CD4-positive, alpha-beta T cell (primary cell): ENCODE data around the gene CFAP54. TPM values are rescaled to one million over a fixed set of nuclear protein-coding genes. Genes with fewer than 3 reads are reported as not detected.
A peak's percentile ranks its signal among the peaks of the same experiment; 100 is the strongest.

Experiments used
- ATAC-seq: fragments of 200-7000 bp; cut with Tn5 transposase; one replicate; pipeline ENCODE4 v1.10.0; 2022; ENCODE audit warnings: mild to moderate bottlenecking; ENCODE audit not compliant: poor library complexity
- CTCF ChIA-PET: fragments of 350-600 bp; sonication (Branson Sonifier 250); formaldehyde crosslinking; loops from one replicate; lab custom pipeline; 2021; ENCODE audit warnings: antibody characterized with exemption, inconsistent platforms; lab: Charles Lee
- POLR2A ChIA-PET: fragments of 350-600 bp; sonication (Branson Sonifier 250); formaldehyde crosslinking; loops from one replicate; lab custom pipeline; 2021; ENCODE audit warnings: antibody characterized with exemption, inconsistent platforms; lab: Charles Lee
- DNase-seq, 14 experiments: peaks; one replicate each; pipeline ENCODE4 v3.0.0-alpha.2; 2013 to 2020; ENCODE audit warnings: mixed read lengths in 2 of 14
- H3K27ac ChIP-seq, 2 donors: one replicate each; pipeline versions ENCODE4 v1.5.1 to v1.7.0; 2013; ENCODE audit warnings: low read length in 2 of 2, low read depth in 1 of 2, mild to moderate bottlenecking in 1 of 2
- H3K27me3 ChIP-seq, 2 experiments: 1 replicate in 1 of 2; 2 replicates in 1 of 2; pipeline versions ENCODE4 v1.6.1 to v1.7.0; 2013; ENCODE audit warnings: low read length in 2 of 2, control low read depth in 1 of 2, mild to moderate bottlenecking in 1 of 2, moderate library complexity in 1 of 2; ENCODE audit not compliant: insufficient read depth in 2 of 2, control insufficient read depth in 1 of 2
- H3K36me3 ChIP-seq: one replicate; pipeline ENCODE4 v1.6.1; 2013; ENCODE audit warnings: low read length, control low read depth; ENCODE audit not compliant: insufficient read depth
- H3K4me1 ChIP-seq: one replicate; pipeline ENCODE4 v1.6.1; 2013; ENCODE audit warnings: low read length, control low read depth; ENCODE audit not compliant: insufficient read depth
- H3K4me3 ChIP-seq: one replicate; pipeline ENCODE4 v1.5.1; 2013; ENCODE audit warnings: mild to moderate bottlenecking, low read length, moderate library complexity
- H3K9me3 ChIP-seq, 2 experiments: 1 replicate in 1 of 2; 2 replicates in 1 of 2; pipeline versions ENCODE4 v1.6.1 to v1.7.0; 2013; ENCODE audit warnings: low read length in 2 of 2, mild to moderate bottlenecking in 2 of 2, control low read depth in 1 of 2, moderate library complexity in 1 of 2; ENCODE audit not compliant: control insufficient read depth in 1 of 2, insufficient read depth in 1 of 2
- H3K27ac Mint-ChIP-seq: one replicate; pipeline ENCODE4 v1.8.0; 2020; ENCODE audit warnings: mixed read lengths
- H3K27me3 Mint-ChIP-seq: one replicate; pipeline ENCODE4 v1.8.0; 2021; ENCODE audit warnings: mixed read lengths
- H3K36me3 Mint-ChIP-seq: one replicate; pipeline ENCODE4 v1.8.0; 2021; ENCODE audit warnings: low read depth, mixed read lengths
- H3K4me1 Mint-ChIP-seq: one replicate; pipeline ENCODE4 v1.8.0; 2021; ENCODE audit warnings: low read depth, mixed read lengths
- H3K4me3 Mint-ChIP-seq: one replicate; pipeline ENCODE4 v1.8.0; 2020; ENCODE audit warnings: mild to moderate bottlenecking, mixed read lengths
- H3K9me3 Mint-ChIP-seq: one replicate; pipeline ENCODE4 v1.8.0; 2020; ENCODE audit warnings: mixed read lengths
- intact Hi-C, 2 experiments: fragments of 100-400 bp; cut with DNase I in 1 of 2; cut with micrococcal nuclease in 1 of 2; formaldehyde crosslinking; loops; one replicate each; pipeline versions ENCODE4 v1.15.1 to v1.9.0; 2023 to 2025; cut with DNase I, micrococcal nuclease
- total RNA-seq, 174 experiments: library from RNA in 2 of 174; stranded (reverse) in 2 of 174; gene quantifications; one replicate each; pipeline ENCODE4 v1.2.3 and lab custom pipeline; 2021 to 2026
- TF ChIP-seq, protein P1 (sequence below): fragments of 200-600 bp; IDR thresholded peaks from one replicate; pipeline ENCODE4 v1.8.0; 2022; ENCODE audit warnings: antibody characterized with exemption, mild to moderate bottlenecking

Gene CFAP54
- total RNA-seq, 2 experiments from 2014 or later: 0.20 to 0.22 TPM

DNA sequence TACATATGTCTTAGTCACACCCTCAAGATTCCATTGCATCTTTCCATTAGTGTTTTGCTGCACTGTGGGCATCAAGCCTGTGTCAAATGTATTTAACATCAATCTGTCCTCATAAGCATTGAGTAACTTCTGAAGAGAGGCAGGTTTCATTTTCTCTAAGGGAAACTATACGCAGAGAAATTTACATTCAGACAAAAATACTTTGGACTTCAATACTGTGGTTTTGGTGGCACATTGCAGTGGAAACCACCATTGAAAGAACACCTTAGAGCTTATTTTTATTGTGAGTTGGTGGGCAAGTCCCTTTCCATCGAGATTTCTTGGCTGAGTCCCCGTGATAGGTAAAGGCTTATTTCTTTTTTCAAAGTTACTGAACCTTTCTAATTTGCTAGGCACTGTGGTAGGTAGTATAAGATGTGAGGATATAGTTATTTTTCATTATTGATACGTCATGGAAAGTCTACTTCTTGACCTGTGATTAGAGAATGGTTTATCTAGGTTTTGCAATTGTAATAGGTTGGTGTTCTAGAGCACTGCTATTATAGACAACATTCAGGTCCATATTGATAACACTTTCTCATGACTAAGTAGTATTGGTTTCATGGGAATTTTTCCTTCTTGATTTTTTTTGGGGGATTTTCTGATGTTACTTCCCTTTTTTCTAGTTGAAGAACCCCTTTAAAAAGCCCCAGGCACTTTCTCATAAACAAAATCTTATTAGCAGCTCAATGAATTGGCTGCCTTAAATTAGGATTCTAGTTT is 81.9 kb downstream of the CFAP54 start:
- ChIA-PET POLR2A (no interaction called here), CTCF (no interaction called here)
- Mint-ChIP-seq H3K4me3 (no peak overlapping the region), H3K4me1 (no peaks in the 10 kb centered on the region), H3K36me3 (no peaks in the 10 kb centered on the region), H3K27ac (no peak overlapping the region), H3K27me3 (peaks cover 36% of the 10 kb centered on the region), H3K9me3 (no peaks in the 10 kb centered on the region)
- H3K36me3 ChIP-seq: no peaks in the 10 kb centered on the region
- TF ChIP-seq, protein P1, sequence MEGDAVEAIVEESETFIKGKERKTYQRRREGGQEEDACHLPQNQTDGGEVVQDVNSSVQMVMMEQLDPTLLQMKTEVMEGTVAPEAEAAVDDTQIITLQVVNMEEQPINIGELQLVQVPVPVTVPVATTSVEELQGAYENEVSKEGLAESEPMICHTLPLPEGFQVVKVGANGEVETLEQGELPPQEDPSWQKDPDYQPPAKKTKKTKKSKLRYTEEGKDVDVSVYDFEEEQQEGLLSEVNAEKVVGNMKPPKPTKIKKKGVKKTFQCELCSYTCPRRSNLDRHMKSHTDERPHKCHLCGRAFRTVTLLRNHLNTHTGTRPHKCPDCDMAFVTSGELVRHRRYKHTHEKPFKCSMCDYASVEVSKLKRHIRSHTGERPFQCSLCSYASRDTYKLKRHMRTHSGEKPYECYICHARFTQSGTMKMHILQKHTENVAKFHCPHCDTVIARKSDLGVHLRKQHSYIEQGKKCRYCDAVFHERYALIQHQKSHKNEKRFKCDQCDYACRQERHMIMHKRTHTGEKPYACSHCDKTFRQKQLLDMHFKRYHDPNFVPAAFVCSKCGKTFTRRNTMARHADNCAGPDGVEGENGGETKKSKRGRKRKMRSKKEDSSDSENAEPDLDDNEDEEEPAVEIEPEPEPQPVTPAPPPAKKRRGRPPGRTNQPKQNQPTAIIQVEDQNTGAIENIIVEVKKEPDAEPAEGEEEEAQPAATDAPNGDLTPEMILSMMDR: no peak
- no peak for ATAC-seq
- no peak overlapping the region for H3K27ac ChIP-seq
- peak in 1 of 14 experiments; percentile 9 for DNase-seq
- peaks cover 0 to 3% of the 10 kb centered on the region in 2 experiments for H3K27me3 ChIP-seq
- no peaks in the 10 kb centered on the region for H3K4me1 ChIP-seq
- H3K9me3 ChIP-seq: no peaks in the 10 kb centered on the region
- no peak overlapping the region for H3K4me3 ChIP-seq
- intact Hi-C loops: no loop called here

DNA sequence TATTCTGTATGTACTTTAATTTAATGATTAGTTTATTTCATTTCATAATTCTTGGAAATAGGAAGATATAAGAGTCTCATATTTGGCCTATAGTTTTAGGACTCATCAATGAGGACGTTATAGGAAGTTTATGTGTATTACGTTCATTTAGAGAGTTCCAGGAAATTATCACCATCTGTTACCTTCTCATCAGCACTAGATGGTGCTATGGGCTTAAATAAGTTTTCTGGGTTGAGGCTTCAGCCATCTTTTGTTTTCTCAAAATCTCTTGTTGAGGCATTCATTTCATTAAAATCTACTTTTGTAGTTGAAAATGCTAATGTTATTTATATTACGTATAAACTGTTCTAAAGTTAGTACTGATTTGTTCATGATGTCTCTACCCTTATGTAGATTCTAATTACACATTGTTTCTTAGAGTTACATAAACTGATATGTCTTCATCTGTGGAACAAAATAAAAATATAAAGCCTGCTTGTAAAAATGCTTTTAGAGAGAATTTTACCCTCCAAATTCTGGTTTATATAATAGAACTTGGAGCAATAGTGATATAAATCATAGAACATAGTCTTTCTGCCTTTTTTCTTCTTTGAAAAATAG is 89.2 kb downstream of the CFAP54 start:
- Mint-ChIP-seq H3K36me3 (no peaks in the 10 kb centered on the region), H3K27ac (no peak overlapping the region), H3K9me3 (no peaks in the 10 kb centered on the region), H3K27me3 (peaks cover 10% of the 10 kb centered on the region), H3K4me3 (no peak overlapping the region), H3K4me1 (no peaks in the 10 kb centered on the region)
- Histone ChIP-seq H3K4me3 (no peak overlapping the region), H3K4me1 (no peaks in the 10 kb centered on the region), H3K36me3 (no peaks in the 10 kb centered on the region), H3K9me3 (no peaks in the 10 kb centered on the region), H3K27me3 (no peaks in the 10 kb centered on the region), H3K27ac (no peak overlapping the region)
- TF ChIP-seq, protein P1: peak; percentile 72
- DNase-seq (peak in 4 of 14 experiments; percentile 3 to 75 (median 72)), ATAC-seq (peak; percentile 84)
- POLR2A ChIA-PET: interaction anchor here (1.1 kb wide), 1 partner anchor 730 kb away, joined by 3 read pairs; no protein-coding TSS in a partner anchor
- CTCF ChIA-PET: interaction anchor here (0.8 kb wide), 1 partner anchor 730 kb away, joined by 4 read pairs; no protein-coding TSS in a partner anchor
- intact Hi-C loops: loop anchor here (1.0 to 5.0 kb wide), 6 partner anchors 407 to 1954 kb away; no protein-coding TSS in a partner anchor

DNA sequence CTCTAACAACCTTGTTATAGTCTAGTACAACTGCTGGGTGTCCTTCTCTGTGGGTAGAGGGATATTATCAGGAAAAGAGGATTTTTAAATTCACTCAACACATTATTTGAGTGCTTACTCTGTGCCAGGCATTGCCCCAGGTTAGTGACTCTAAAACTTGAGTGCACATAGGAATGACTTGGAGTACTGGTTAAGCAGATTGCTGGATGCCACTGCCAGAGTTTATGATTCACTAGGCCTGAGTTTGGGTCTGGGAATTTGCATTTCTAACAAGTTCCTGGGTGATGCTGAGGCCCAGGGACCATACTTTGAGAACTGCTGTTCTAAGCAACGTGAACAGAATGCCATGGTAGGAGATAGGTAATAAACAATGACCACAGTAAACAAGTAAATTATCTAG is 96.6 kb downstream of the CFAP54 start:
- TF ChIP-seq, protein P1: no peak
- POLR2A ChIA-PET: no interaction called here
- Mint-ChIP-seq H3K9me3 (no peaks in the 10 kb centered on the region), H3K36me3 (no peaks in the 10 kb centered on the region), H3K4me3 (no peak overlapping the region), H3K27me3 (peaks cover 18% of the 10 kb centered on the region), H3K4me1 (no peaks in the 10 kb centered on the region), H3K27ac (no peak overlapping the region)
- no peak for ATAC-seq
- H3K27ac ChIP-seq: no peak overlapping the region
- H3K27me3 ChIP-seq: no peaks in the 10 kb centered on the region
- H3K9me3 ChIP-seq: no peaks in the 10 kb centered on the region
- H3K4me1 ChIP-seq: no peaks in the 10 kb centered on the region
- intact Hi-C loops: loop anchor here in 1 of 2 experiments (2.0 kb wide), 1 partner anchor 399 kb away; no protein-coding TSS in a partner anchor
- CTCF ChIA-PET: no interaction called here
- no peaks in the 10 kb centered on the region for H3K36me3 ChIP-seq
- DNase-seq: no peak
- no peak overlapping the region for H3K4me3 ChIP-seq
